GM23338 (cell line): Measurements from ENCODE around the gene GPRC5B.

ENCODE experiments used
- CREB1 ChIP-seq: fragments of 250-450 bp; sonication (Bioruptor Pico); IDR thresholded peaks from 2 replicates; pipeline ENCODE4 v1.5.0; 2020; ENCODE audit warnings: low read depth, mild to moderate bottlenecking, moderate library complexity
- EZH2 ChIP-seq: fragments of 200-600 bp; sonication (generic); IDR thresholded peaks from one replicate; pipeline ENCODE4 v1.8.0; 2017; ENCODE audit warnings: antibody characterized with exemption, mild to moderate bottlenecking, low read depth; ENCODE audit not compliant: unreplicated experiment
- EZH2phosphoT487 ChIP-seq: fragments of 200-600 bp; sonication (generic); IDR thresholded peaks from one replicate; pipeline ENCODE4 v1.8.1; 2018; ENCODE audit warnings: antibody characterized with exemption; ENCODE audit not compliant: unreplicated experiment
- NANOG ChIP-seq: IDR thresholded peaks from 2 replicates; pipeline ENCODE4 v1.6.1; 2016; ENCODE audit warnings: antibody characterized with exemption, borderline replicate concordance
- POLR2AphosphoS5 ChIP-seq: IDR thresholded peaks from 2 replicates; pipeline ENCODE4 v1.6.1; 2016; ENCODE audit warnings: antibody characterized with exemption, low read depth
- STAT1 ChIP-seq: IDR thresholded peaks from one replicate; pipeline ENCODE4 v1.6.1; 2016; ENCODE audit warnings: antibody characterized with exemption; ENCODE audit not compliant: unreplicated experiment
- ZNF114 ChIP-seq: fragments of 250-450 bp; sonication (Bioruptor Pico); IDR thresholded peaks from 2 replicates; pipeline ENCODE4 v1.5.0; 2020; ENCODE audit warnings: mild to moderate bottlenecking, moderate library complexity
- ZNF331 ChIP-seq: fragments of 250-450 bp; sonication (Bioruptor Pico); IDR thresholded peaks from 2 replicates; pipeline ENCODE4 v1.5.0; 2020; ENCODE audit warnings: low read depth, mild to moderate bottlenecking, moderate library complexity
- TF ChIP-seq, protein P1 (sequence below), 2 experiments: fragments of 200-600 bp in 1 of 2; sonication (generic) in 1 of 2; conservative IDR thresholded peaks; 2 replicates each; pipeline versions ENCODE4 v1.5.1 to v1.6.1; 2016 to 2017; ENCODE audit warnings: antibody characterized with exemption in 2 of 2, low read depth in 2 of 2, mild to moderate bottlenecking in 2 of 2, moderate library complexity in 1 of 2
- TF ChIP-seq, protein P2 (sequence below): IDR thresholded peaks from one replicate; pipeline ENCODE4 v1.6.1; 2018; ENCODE audit warnings: antibody characterized with exemption; ENCODE audit not compliant: unreplicated experiment
- TF ChIP-seq, protein P3 (sequence below): IDR thresholded peaks from 2 replicates; pipeline ENCODE4 v1.6.1; 2016; ENCODE audit warnings: antibody characterized with exemption

- TF ChIP-seq, protein P1, sequence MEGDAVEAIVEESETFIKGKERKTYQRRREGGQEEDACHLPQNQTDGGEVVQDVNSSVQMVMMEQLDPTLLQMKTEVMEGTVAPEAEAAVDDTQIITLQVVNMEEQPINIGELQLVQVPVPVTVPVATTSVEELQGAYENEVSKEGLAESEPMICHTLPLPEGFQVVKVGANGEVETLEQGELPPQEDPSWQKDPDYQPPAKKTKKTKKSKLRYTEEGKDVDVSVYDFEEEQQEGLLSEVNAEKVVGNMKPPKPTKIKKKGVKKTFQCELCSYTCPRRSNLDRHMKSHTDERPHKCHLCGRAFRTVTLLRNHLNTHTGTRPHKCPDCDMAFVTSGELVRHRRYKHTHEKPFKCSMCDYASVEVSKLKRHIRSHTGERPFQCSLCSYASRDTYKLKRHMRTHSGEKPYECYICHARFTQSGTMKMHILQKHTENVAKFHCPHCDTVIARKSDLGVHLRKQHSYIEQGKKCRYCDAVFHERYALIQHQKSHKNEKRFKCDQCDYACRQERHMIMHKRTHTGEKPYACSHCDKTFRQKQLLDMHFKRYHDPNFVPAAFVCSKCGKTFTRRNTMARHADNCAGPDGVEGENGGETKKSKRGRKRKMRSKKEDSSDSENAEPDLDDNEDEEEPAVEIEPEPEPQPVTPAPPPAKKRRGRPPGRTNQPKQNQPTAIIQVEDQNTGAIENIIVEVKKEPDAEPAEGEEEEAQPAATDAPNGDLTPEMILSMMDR (conservative IDR thresholded peaks at IDR 0.05; ENCODE audit: low read depth in 2 of 2): no peak
- no peak for TF ChIP-seq EZH2phosphoT487
- no peak for TF ChIP-seq EZH2
- no peak for TF ChIP-seq ZNF114 (CRISPR knock-in tag)
- TF ChIP-seq STAT1: no peak
- no peak for TF ChIP-seq POLR2AphosphoS5
- TF ChIP-seq, protein P2, sequence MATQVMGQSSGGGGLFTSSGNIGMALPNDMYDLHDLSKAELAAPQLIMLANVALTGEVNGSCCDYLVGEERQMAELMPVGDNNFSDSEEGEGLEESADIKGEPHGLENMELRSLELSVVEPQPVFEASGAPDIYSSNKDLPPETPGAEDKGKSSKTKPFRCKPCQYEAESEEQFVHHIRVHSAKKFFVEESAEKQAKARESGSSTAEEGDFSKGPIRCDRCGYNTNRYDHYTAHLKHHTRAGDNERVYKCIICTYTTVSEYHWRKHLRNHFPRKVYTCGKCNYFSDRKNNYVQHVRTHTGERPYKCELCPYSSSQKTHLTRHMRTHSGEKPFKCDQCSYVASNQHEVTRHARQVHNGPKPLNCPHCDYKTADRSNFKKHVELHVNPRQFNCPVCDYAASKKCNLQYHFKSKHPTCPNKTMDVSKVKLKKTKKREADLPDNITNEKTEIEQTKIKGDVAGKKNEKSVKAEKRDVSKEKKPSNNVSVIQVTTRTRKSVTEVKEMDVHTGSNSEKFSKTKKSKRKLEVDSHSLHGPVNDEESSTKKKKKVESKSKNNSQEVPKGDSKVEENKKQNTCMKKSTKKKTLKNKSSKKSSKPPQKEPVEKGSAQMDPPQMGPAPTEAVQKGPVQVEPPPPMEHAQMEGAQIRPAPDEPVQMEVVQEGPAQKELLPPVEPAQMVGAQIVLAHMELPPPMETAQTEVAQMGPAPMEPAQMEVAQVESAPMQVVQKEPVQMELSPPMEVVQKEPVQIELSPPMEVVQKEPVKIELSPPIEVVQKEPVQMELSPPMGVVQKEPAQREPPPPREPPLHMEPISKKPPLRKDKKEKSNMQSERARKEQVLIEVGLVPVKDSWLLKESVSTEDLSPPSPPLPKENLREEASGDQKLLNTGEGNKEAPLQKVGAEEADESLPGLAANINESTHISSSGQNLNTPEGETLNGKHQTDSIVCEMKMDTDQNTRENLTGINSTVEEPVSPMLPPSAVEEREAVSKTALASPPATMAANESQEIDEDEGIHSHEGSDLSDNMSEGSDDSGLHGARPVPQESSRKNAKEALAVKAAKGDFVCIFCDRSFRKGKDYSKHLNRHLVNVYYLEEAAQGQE: no peak
- no peak for TF ChIP-seq CREB1 (CRISPR knock-in tag)
- TF ChIP-seq, protein P3, sequence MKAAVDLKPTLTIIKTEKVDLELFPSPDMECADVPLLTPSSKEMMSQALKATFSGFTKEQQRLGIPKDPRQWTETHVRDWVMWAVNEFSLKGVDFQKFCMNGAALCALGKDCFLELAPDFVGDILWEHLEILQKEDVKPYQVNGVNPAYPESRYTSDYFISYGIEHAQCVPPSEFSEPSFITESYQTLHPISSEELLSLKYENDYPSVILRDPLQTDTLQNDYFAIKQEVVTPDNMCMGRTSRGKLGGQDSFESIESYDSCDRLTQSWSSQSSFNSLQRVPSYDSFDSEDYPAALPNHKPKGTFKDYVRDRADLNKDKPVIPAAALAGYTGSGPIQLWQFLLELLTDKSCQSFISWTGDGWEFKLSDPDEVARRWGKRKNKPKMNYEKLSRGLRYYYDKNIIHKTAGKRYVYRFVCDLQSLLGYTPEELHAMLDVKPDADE: no peak
- TF ChIP-seq NANOG: no peak
- TF ChIP-seq ZNF331 (CRISPR knock-in tag): no peak
Observed at GRCh38 chr16:19859603-19860002, 25.0 kb downstream of the GPRC5B start.
